Muscle layer of duodenum (tissue), 2 donors: ENCODE data around the gene SSU72.
A peak's percentile ranks its signal among the peaks of the same experiment; 100 is the strongest.

Experiments used
- H3K27ac ChIP-seq: one replicate; pipeline ENCODE4 v1.7.0; 2013; ENCODE audit warnings: mild to moderate bottlenecking, low read length
- H3K27me3 ChIP-seq: one replicate; pipeline ENCODE4 v1.7.0; 2013; ENCODE audit warnings: low read depth, mild to moderate bottlenecking, control low read depth, low read length
- H3K36me3 ChIP-seq, 2 donors: one replicate each; pipeline ENCODE4 v1.7.0; 2013; ENCODE audit warnings: low read length in 2 of 2, control low read depth in 1 of 2, mild to moderate bottlenecking in 1 of 2; ENCODE audit not compliant: insufficient read depth in 2 of 2, control insufficient read depth in 1 of 2
- H3K4me1 ChIP-seq, 2 donors: one replicate each; pipeline ENCODE4 v1.7.0; 2013; ENCODE audit warnings: low read length in 2 of 2, mild to moderate bottlenecking in 2 of 2, control low read depth in 1 of 2, moderate library complexity in 1 of 2; ENCODE audit not compliant: insufficient read depth in 2 of 2, control insufficient read depth in 1 of 2
- H3K4me3 ChIP-seq, 2 donors: one replicate each; pipeline ENCODE4 v1.7.0; 2013; ENCODE audit warnings: low read length in 2 of 2, low read depth in 1 of 2, mild to moderate bottlenecking in 1 of 2
- H3K9me3 ChIP-seq, 2 donors: one replicate each; pipeline ENCODE4 v1.7.0; 2013; ENCODE audit warnings: low read length in 2 of 2, control low read depth in 1 of 2, mild to moderate bottlenecking in 1 of 2; ENCODE audit not compliant: control insufficient read depth in 1 of 2
- donor health status: healthy.

SSU72 gene

GRCh38 chr1:1574721-1575537 lies at the start of gene SSU72:
TSS of gene SSU72 (minus strand) at chr1:1574863. CDS start at chr1:1574557, 306 bp downstream.
- H3K36me3 ChIP-seq = peaks cover 2 to 13% of the 10 kb centered on the region in 2 donors
- H3K4me3 ChIP-seq = peak within 1 kb of the TSS; percentile 95 to 97
- H3K4me1 ChIP-seq = peaks cover 3 to 24% of the 10 kb centered on the region in 2 donors
- H3K9me3 ChIP-seq = no peaks in the 10 kb centered on the region
- no peaks in the 10 kb centered on the region for H3K27me3 ChIP-seq
- peak within 1 kb of the TSS; percentile 100 for H3K27ac ChIP-seq

GRCh38 chr1:1623631-1624442 lies 49.2 kb upstream of the SSU72 start:
- peaks cover 0 to 25% of the 10 kb centered on the region in 2 donors for H3K36me3 ChIP-seq
- no peak overlapping the region for H3K27ac ChIP-seq
- no peaks in the 10 kb centered on the region for H3K9me3 ChIP-seq
- H3K4me1 ChIP-seq = no peaks in the 10 kb centered on the region
- no peaks in the 10 kb centered on the region for H3K27me3 ChIP-seq
- H3K4me3 ChIP-seq = no peak overlapping the region

- Histone ChIP-seq H3K4me3 (no peak overlapping the region), H3K9me3 (no peaks in the 10 kb centered on the region), H3K27ac (no peak overlapping the region), H3K27me3 (no peaks in the 10 kb centered on the region), H3K4me1 (no peaks in the 10 kb centered on the region), H3K36me3 (peaks cover 0 to 19% of the 10 kb centered on the region in 2 donors)
Observed at GRCh38 chr1:1623181-1623630, 48.5 kb upstream of the SSU72 start.

GRCh38 chr1:1622788-1623094 lies 48.1 kb upstream of the SSU72 start:
- Histone ChIP-seq H3K27ac (no peak overlapping the region), H3K4me3 (no peak overlapping the region), H3K36me3 (peaks cover 4 to 18% of the 10 kb centered on the region in 2 donors), H3K9me3 (no peaks in the 10 kb centered on the region), H3K27me3 (no peaks in the 10 kb centered on the region), H3K4me1 (no peaks in the 10 kb centered on the region)

GRCh38 chr1:1622010-1622787 lies 47.5 kb upstream of the SSU72 start:
- Histone ChIP-seq H3K27me3 (no peaks in the 10 kb centered on the region), H3K4me1 (peaks cover 0 to 4% of the 10 kb centered on the region in 2 donors), H3K27ac (no peak overlapping the region), H3K9me3 (no peaks in the 10 kb centered on the region), H3K4me3 (no peak overlapping the region), H3K36me3 (peaks cover 7 to 14% of the 10 kb centered on the region in 2 donors)

- Histone ChIP-seq H3K27ac (no peak overlapping the region), H3K4me1 (peaks cover 0 to 12% of the 10 kb centered on the region in 2 donors), H3K4me3 (no peak overlapping the region), H3K27me3 (no peaks in the 10 kb centered on the region), H3K36me3 (peaks cover 7 to 14% of the 10 kb centered on the region in 2 donors), H3K9me3 (no peaks in the 10 kb centered on the region)
Observed at GRCh38 chr1:1621173-1622009, 46.7 kb upstream of the SSU72 start.

GRCh38 chr1:1620433-1621139 lies 45.9 kb upstream of the SSU72 start:
- H3K27me3 ChIP-seq = no peaks in the 10 kb centered on the region
- peaks cover 0 to 15% of the 10 kb centered on the region in 2 donors for H3K4me1 ChIP-seq
- no peak overlapping the region for H3K27ac ChIP-seq
- no peaks in the 10 kb centered on the region for H3K9me3 ChIP-seq
- H3K36me3 ChIP-seq = peaks cover 7 to 18% of the 10 kb centered on the region in 2 donors
- H3K4me3 ChIP-seq = no peak overlapping the region

- H3K27ac ChIP-seq = no peak overlapping the region
- no peaks in the 10 kb centered on the region for H3K9me3 ChIP-seq
- H3K4me3 ChIP-seq = no peak overlapping the region
- H3K36me3 ChIP-seq = peaks cover 7 to 21% of the 10 kb centered on the region in 2 donors
- peaks cover 0 to 15% of the 10 kb centered on the region in 2 donors for H3K4me1 ChIP-seq
- no peaks in the 10 kb centered on the region for H3K27me3 ChIP-seq
Observed at GRCh38 chr1:1619917-1620361, 45.3 kb upstream of the SSU72 start.

GRCh38 chr1:1618396-1619068 lies 43.9 kb upstream of the SSU72 start:
- Histone ChIP-seq H3K9me3 (no peaks in the 10 kb centered on the region), H3K27me3 (no peaks in the 10 kb centered on the region), H3K27ac (no peak overlapping the region), H3K4me1 (peaks cover 6 to 27% of the 10 kb centered on the region in 2 donors), H3K36me3 (peaks cover 7 to 12% of the 10 kb centered on the region in 2 donors), H3K4me3 (no peak overlapping the region)
